ENCODE data around the gene JMJD4. TPM values are rescaled to one million over a fixed set of nuclear protein-coding genes. Genes with fewer than 3 reads are reported as not detected.

The JMJD4 gene
- 20.7 and 24.8 TPM in 2 replicates for total RNA-seq

GRCh38 chr1:227734856-227735538 is at the start of gene JMJD4, which contains the start of gene SNAP47:
JMJD4 (minus strand) TSS chr1:227735302; CDS start chr1:227735273, 29 bp downstream.
SNAP47 (plus strand) TSS chr1:227735435; CDS start chr1:227747737, 12,302 bp downstream.
- DNase-seq (ENCODE audit: extremely low read depth, low read depth, low spot score) = peak; percentile 56

GRCh38 chr1:227782226-227782625 is 47.1 kb upstream of the JMJD4 start:
- no peak for DNase-seq (ENCODE audit: extremely low read depth, low read depth, low spot score)

- no peak for DNase-seq (ENCODE audit: extremely low read depth, low read depth, low spot score)
Measured at GRCh38 chr1:227781314-227781930, 46.3 kb upstream of the JMJD4 start.

- no peak for DNase-seq (ENCODE audit: extremely low read depth, low read depth, low spot score)
Measured at GRCh38 chr1:227780101-227781044, 45.3 kb upstream of the JMJD4 start.

- DNase-seq (ENCODE audit: extremely low read depth, low read depth, low spot score) = no peak
Measured at GRCh38 chr1:227779685-227780084, 44.6 kb upstream of the JMJD4 start.

- DNase-seq (ENCODE audit: extremely low read depth, low read depth, low spot score) = no peak
Measured at GRCh38 chr1:227779021-227779441, 43.9 kb upstream of the JMJD4 start.

- no peak for DNase-seq (ENCODE audit: extremely low read depth, low read depth, low spot score)
Measured at GRCh38 chr1:227778401-227778947, 43.4 kb upstream of the JMJD4 start.

- DNase-seq (ENCODE audit: extremely low read depth, low read depth, low spot score) = no peak
Measured at GRCh38 chr1:227777646-227778045, 42.5 kb upstream of the JMJD4 start.

- no peak for DNase-seq (ENCODE audit: extremely low read depth, low read depth, low spot score)
Measured at GRCh38 chr1:227777156-227777555, 42.1 kb upstream of the JMJD4 start.

GRCh38 chr1:227776331-227776771 is 41.2 kb upstream of the JMJD4 start:
- no peak for DNase-seq (ENCODE audit: extremely low read depth, low read depth, low spot score)

- no peak for DNase-seq (ENCODE audit: extremely low read depth, low read depth, low spot score)
Measured at GRCh38 chr1:227775841-227776240, 40.7 kb upstream of the JMJD4 start.

GRCh38 chr1:227774821-227775661 is 39.9 kb upstream of the JMJD4 start:
- no peak for DNase-seq (ENCODE audit: extremely low read depth, low read depth, low spot score)

GRCh38 chr1:227774051-227774731 is 39.1 kb upstream of the JMJD4 start:
- no peak for DNase-seq (ENCODE audit: extremely low read depth, low read depth, low spot score)

GRCh38 chr1:227773558-227773957 is 38.5 kb upstream of the JMJD4 start:
- DNase-seq (ENCODE audit: extremely low read depth, low read depth, low spot score) = no peak

- no peak for DNase-seq (ENCODE audit: extremely low read depth, low read depth, low spot score)
Measured at GRCh38 chr1:227771771-227772170, 36.7 kb upstream of the JMJD4 start.

GRCh38 chr1:227771326-227771725 is 36.2 kb upstream of the JMJD4 start:
- DNase-seq (ENCODE audit: extremely low read depth, low read depth, low spot score) = no peak

GRCh38 chr1:227770812-227771211 is 35.7 kb upstream of the JMJD4 start:
- no peak for DNase-seq (ENCODE audit: extremely low read depth, low read depth, low spot score)

- no peak for DNase-seq (ENCODE audit: extremely low read depth, low read depth, low spot score)
Measured at GRCh38 chr1:227769936-227770494, 34.9 kb upstream of the JMJD4 start.

Measured in glomerular endothelial cell (primary cell).